Natural killer cell (primary cell): ENCODE measurements around the gene EBI3. TPM values are rescaled to one million over a fixed set of nuclear protein-coding genes. Genes with fewer than 3 reads are reported as not detected.
"Not testable (repeated sequence)": the region's sequence is repeated elsewhere in the genome, so short reads cannot be mapped to it uniquely, and the experiment has no call there.

ENCODE experiments used
- ATAC-seq, 3 donors: fragments of 150-1000 bp in 2 of 3; fragments of 200-7000 bp in 1 of 3; cut with Tn5 transposase; 1 replicate in 1 of 3; 2 replicates in 2 of 3; pipeline ENCODE4 v1.10.0; 2021; ENCODE audit warnings: mild to moderate bottlenecking in 2 of 3, moderate library complexity in 2 of 3
- DNase-seq, 2 donors: peaks; one replicate each; pipeline versions ENCODE4 v3.0.0 to v3.0.0-alpha.2; 2013 to 2021; ENCODE audit warnings: mixed read lengths in 1 of 2
- H3K27ac ChIP-seq: one replicate; pipeline ENCODE4 v1.5.1; 2013; ENCODE audit warnings: mild to moderate bottlenecking, low read length
- H3K27me3 ChIP-seq: one replicate; pipeline ENCODE4 v1.6.1; 2013; ENCODE audit warnings: low read length; ENCODE audit not compliant: control insufficient read depth, insufficient read depth
- H3K36me3 ChIP-seq: one replicate; pipeline ENCODE4 v1.6.1; 2013; ENCODE audit warnings: low read length; ENCODE audit not compliant: control insufficient read depth, insufficient read depth
- H3K4me1 ChIP-seq: one replicate; pipeline ENCODE4 v1.6.1; 2013; ENCODE audit warnings: low read length; ENCODE audit not compliant: control insufficient read depth, insufficient read depth
- H3K4me3 ChIP-seq: one replicate; pipeline ENCODE4 v1.5.1; 2013; ENCODE audit warnings: low read length
- H3K9me3 ChIP-seq: one replicate; pipeline ENCODE4 v1.6.1; 2013; ENCODE audit warnings: low read length; ENCODE audit not compliant: control insufficient read depth, insufficient read depth
- H3K27ac Mint-ChIP-seq, 2 donors: one replicate each; pipeline ENCODE4 v1.8.0; 2022; ENCODE audit warnings: mild to moderate bottlenecking in 2 of 2, mixed read lengths in 2 of 2, moderate library complexity in 1 of 2
- H3K27me3 Mint-ChIP-seq, 2 donors: one replicate each; pipeline ENCODE4 v1.8.0; 2022; ENCODE audit warnings: low read depth in 2 of 2, mixed read lengths in 2 of 2
- H3K36me3 Mint-ChIP-seq: one replicate; pipeline ENCODE4 v1.8.0; 2022; ENCODE audit warnings: mixed read lengths
- H3K4me1 Mint-ChIP-seq, 2 donors: one replicate each; pipeline ENCODE4 v1.8.0; 2022; ENCODE audit warnings: mixed read lengths in 2 of 2
- H3K4me3 Mint-ChIP-seq: one replicate; pipeline ENCODE4 v1.8.0; 2022; ENCODE audit warnings: mild to moderate bottlenecking, moderate library complexity, mixed read lengths
- H3K9me3 Mint-ChIP-seq, 2 donors: one replicate each; pipeline ENCODE4 v1.8.0; 2022; ENCODE audit warnings: mixed read lengths in 2 of 2
- WGBS: methylation state at CpG from one replicate; pipeline ENCODE4 v1.1.7; 2013; ENCODE audit warnings: missing lambda C conversion rate; ENCODE audit not compliant: insufficient coverage; 5-methylcytosine and 5-hydroxymethylcytosine counted together
- intact Hi-C: fragments of 100-400 bp; cut with micrococcal nuclease; formaldehyde crosslinking; loops from one replicate; pipeline ENCODE4 v1.14.2; 2022
- total RNA-seq, 4 donors: library from RNA; stranded (reverse); fragments of 120-200 nt in 1 of 4; gene quantifications; one replicate each; pipeline versions ENCODE4 v1.2.3 to v1.2.4, GENCODE V29; 2013 to 2022
- TF ChIP-seq, protein P1 (sequence below): fragments of 200-600 bp; IDR thresholded peaks from one replicate; pipeline ENCODE4 v1.8.0; 2022; ENCODE audit warnings: antibody characterized with exemption

The EBI3 gene
- total RNA-seq, 3 donors from 2014 or later (not counting 1 experiment from before 2014, with no cell fraction given) = not detected

DNA sequence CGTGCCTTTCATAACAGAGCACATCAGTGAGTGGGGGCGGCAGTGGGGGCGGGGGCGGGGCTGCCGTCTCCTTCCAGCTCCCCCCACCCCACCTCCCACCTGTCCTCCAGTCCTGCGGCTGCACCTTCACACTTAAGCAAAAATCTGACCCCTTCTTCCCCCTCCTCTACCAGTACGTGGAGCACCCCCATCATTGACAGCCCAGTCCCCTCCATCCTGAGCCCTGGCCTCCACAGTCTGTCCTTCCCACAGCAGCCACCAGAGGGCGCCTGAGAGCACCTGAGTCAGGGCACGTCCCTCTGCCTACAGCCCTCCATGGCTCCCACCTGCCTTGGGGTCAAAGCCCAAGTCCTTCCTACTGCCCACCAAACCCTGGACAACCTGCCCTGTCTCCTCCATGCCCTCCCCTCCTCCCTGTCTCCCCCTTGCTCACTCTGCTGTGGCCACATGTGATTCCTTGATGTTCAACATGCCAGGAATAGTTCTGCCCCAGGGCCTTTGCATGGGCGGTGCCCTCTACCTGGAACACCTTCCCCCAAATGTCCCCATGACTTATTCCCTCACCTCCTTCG lies 4.0 kb downstream of the EBI3 start:
- Mint-ChIP-seq H3K4me1 (no peaks in the 10 kb centered on the region), H3K36me3 (no peaks in the 10 kb centered on the region), H3K27me3 (peaks cover 0 to 5% of the 10 kb centered on the region in 2 donors), H3K4me3 (no peak overlapping the region), H3K9me3 (no peaks in the 10 kb centered on the region), H3K27ac (no peak overlapping the region)
- H3K27ac ChIP-seq = no peak overlapping the region
- DNase-seq = peak; percentile 59 to 73
- intact Hi-C loops = no loop called here
- H3K4me3 ChIP-seq = no peak overlapping the region
- WGBS = 47% methylated on average over 11 of the region's 11 CpGs
- peaks cover 8% of the 10 kb centered on the region for H3K27me3 ChIP-seq
- H3K4me1 ChIP-seq = peaks cover 10% of the 10 kb centered on the region
- TF ChIP-seq, protein P1, sequence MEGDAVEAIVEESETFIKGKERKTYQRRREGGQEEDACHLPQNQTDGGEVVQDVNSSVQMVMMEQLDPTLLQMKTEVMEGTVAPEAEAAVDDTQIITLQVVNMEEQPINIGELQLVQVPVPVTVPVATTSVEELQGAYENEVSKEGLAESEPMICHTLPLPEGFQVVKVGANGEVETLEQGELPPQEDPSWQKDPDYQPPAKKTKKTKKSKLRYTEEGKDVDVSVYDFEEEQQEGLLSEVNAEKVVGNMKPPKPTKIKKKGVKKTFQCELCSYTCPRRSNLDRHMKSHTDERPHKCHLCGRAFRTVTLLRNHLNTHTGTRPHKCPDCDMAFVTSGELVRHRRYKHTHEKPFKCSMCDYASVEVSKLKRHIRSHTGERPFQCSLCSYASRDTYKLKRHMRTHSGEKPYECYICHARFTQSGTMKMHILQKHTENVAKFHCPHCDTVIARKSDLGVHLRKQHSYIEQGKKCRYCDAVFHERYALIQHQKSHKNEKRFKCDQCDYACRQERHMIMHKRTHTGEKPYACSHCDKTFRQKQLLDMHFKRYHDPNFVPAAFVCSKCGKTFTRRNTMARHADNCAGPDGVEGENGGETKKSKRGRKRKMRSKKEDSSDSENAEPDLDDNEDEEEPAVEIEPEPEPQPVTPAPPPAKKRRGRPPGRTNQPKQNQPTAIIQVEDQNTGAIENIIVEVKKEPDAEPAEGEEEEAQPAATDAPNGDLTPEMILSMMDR = peak; percentile 46
- no peaks in the 10 kb centered on the region for H3K36me3 ChIP-seq
- no peaks in the 10 kb centered on the region for H3K9me3 ChIP-seq
- ATAC-seq = peak; percentile 71 to 75 (median 73)

DNA sequence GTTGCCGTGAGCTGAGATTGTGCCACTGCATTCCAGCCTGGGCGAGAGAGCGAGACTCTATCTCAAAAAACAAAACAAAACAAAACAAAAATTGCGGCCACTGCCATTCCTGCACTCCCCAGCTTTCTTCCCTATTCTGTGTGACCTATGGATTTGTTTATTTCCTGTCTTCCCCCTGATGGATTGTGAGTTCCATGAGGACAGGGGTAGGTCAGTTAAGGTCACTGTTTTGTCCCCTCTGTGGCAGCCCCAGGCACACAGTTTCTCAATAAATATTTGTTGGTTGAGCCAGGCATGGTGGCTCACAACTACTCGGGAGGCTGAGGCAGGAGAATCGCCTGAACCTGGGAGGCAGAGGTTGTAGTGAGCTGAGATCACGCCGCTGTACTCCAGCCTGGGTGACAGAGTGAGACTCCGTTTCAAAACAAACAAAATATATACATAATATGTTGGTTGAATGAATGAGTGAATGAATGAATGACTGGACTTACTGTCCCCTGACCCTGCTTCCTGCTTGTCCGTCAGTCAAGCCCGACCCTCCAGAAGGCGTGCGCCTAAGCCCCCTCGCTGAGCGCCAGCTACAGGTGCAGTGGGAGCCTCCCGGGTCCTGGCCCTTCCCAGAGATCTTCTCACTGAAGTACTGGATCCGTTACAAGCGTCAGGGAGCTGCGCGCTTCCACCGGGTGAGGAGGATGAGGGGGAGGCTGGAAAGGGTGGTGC lies 5.0 kb downstream of the EBI3 start:
- Histone ChIP-seq H3K36me3 (no peaks in the 10 kb centered on the region), H3K9me3 (no peaks in the 10 kb centered on the region), H3K27ac (no peak overlapping the region), H3K4me3 (no peak overlapping the region), H3K27me3 (peaks cover 3% of the 10 kb centered on the region), H3K4me1 (peaks cover 5% of the 10 kb centered on the region)
- no peak overlapping the region for H3K4me3 Mint-ChIP-seq
- H3K9me3 Mint-ChIP-seq = no peaks in the 10 kb centered on the region
- no peaks in the 10 kb centered on the region for H3K4me1 Mint-ChIP-seq
- DNase-seq = no peak
- ATAC-seq = no peak
- H3K36me3 Mint-ChIP-seq = no peaks in the 10 kb centered on the region
- 79% methylated on average over 15 of the region's 21 CpGs for WGBS
- peaks cover 0 to 5% of the 10 kb centered on the region in 2 donors for H3K27me3 Mint-ChIP-seq
- no peak overlapping the region for H3K27ac Mint-ChIP-seq
- intact Hi-C loops = no loop called here
- TF ChIP-seq, protein P1 = no peak

DNA sequence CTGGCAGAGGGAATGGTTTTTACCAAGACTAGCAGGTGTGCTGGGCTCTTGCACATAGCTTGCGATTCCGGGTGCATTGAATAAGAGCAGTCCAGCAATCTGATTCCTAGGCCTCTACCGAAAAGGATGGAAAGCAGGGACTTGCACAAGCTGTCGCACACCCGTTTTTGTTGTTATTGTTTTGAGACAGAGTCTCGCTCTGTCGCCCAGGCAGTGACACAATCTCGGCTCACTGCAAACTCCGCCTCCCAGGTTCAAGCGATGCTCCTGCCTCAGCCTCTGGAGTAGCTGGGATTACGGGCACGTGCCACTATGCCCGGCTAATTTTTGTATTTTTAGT lies 5.5 kb downstream of the EBI3 start:
- no peak overlapping the region for H3K27ac Mint-ChIP-seq
- ATAC-seq (no peak), DNase-seq (no peak)
- TF ChIP-seq, protein P1 = no peak
- H3K36me3 ChIP-seq = no peaks in the 10 kb centered on the region
- 86% methylated on average over 13 of the region's 13 CpGs for WGBS
- H3K27ac ChIP-seq = no peak overlapping the region
- H3K9me3 ChIP-seq = no peaks in the 10 kb centered on the region
- H3K27me3 Mint-ChIP-seq = peaks cover 0 to 5% of the 10 kb centered on the region in 2 donors
- no peak overlapping the region for H3K4me3 ChIP-seq
- no peaks in the 10 kb centered on the region for H3K9me3 Mint-ChIP-seq
- no peak overlapping the region for H3K4me3 Mint-ChIP-seq
- H3K4me1 Mint-ChIP-seq = no peaks in the 10 kb centered on the region
- H3K27me3 ChIP-seq = no peaks in the 10 kb centered on the region
- no peaks in the 10 kb centered on the region for H3K36me3 Mint-ChIP-seq
- no peaks in the 10 kb centered on the region for H3K4me1 ChIP-seq
- intact Hi-C loops = no loop called here

- H3K27ac ChIP-seq, H3K27me3 ChIP-seq, H3K36me3 Mint-ChIP-seq, H3K36me3 ChIP-seq, H3K27ac Mint-ChIP-seq, H3K9me3 ChIP-seq, H3K4me3 Mint-ChIP-seq, H3K9me3 Mint-ChIP-seq, H3K4me3 ChIP-seq, H3K4me1 ChIP-seq, H3K4me1 Mint-ChIP-seq, ATAC-seq, H3K27me3 Mint-ChIP-seq, DNase-seq, intact Hi-C loops: not testable (repeated sequence)
- WGBS = 88% methylated on average over 16 of the region's 16 CpGs
These were observed 8.2 kb downstream of the EBI3 start for GRCh38 chr19:4237510-4237909.
